Thyroid gland (tissue), 4 donors: ENCODE data around the gene AKT1. TPM values are rescaled to one million over a fixed set of nuclear protein-coding genes. Genes with fewer than 3 reads are reported as not detected.

ENCODE experiments used
- DNase-seq, 2 donors: peaks; one replicate each; pipeline ENCODE4 v3.0.0-alpha.2; 2019
- H3K27ac ChIP-seq, 3 donors: fragments of 200-600 bp; sonication (generic); 1 replicate in 2 of 3; 2 replicates in 1 of 3; pipeline ENCODE4 v1.5.1; 2016 to 2019; ENCODE audit warnings: mild to moderate bottlenecking in 1 of 3, moderate library complexity in 1 of 3
- H3K27me3 ChIP-seq: fragments of 200-600 bp; sonication (generic); one replicate; pipeline ENCODE4 v1.5.1; 2019
- H3K36me3 ChIP-seq, 2 donors: fragments of 200-600 bp; sonication (generic); one replicate each; pipeline ENCODE4 v1.5.1; 2016 to 2019
- H3K4me1 ChIP-seq, 2 donors: fragments of 200-600 bp; sonication (generic); one replicate each; pipeline ENCODE4 v1.5.1; 2017 to 2019
- H3K4me3 ChIP-seq, 3 donors: fragments of 200-600 bp; sonication (generic); replicated peaks in 1 of 3; 1 replicate in 2 of 3; 2 replicates in 1 of 3; pipeline ENCODE4 v1.5.1; 2016; ENCODE audit warnings: mild to moderate bottlenecking in 1 of 3
- H3K9me3 ChIP-seq: fragments of 200-600 bp; sonication (generic); one replicate; pipeline ENCODE4 v1.5.1; 2017
- CTCF ChIP-seq, 6 experiments: fragments of 200-600 bp in 3 of 6; fragments of 450-650 bp in 3 of 6; sonication (generic) in 3 of 6; IDR thresholded peaks; one replicate each; pipeline ENCODE4 v1.5.1; 2016 to 2019; ENCODE audit warnings: antibody characterized with exemption in 6 of 6, mild to moderate bottlenecking in 2 of 6, inconsistent platforms in 1 of 6, moderate library complexity in 1 of 6
- POLR2A ChIP-seq, 2 donors: fragments of 450-650 bp; IDR thresholded peaks; one replicate each; pipeline ENCODE4 v1.6.1; 2017; ENCODE audit warnings: antibody characterized with exemption in 2 of 2, mild to moderate bottlenecking in 2 of 2, moderate library complexity in 1 of 2
- WGBS, 2 donors: methylation state at CpG; one replicate each; pipeline ENCODE4 v1.1.5; 2017; 5-methylcytosine and 5-hydroxymethylcytosine counted together
- intact Hi-C: fragments of 100-400 bp; cut with DNase I; formaldehyde crosslinking; loops from one replicate; pipeline ENCODE4 v1.15.1; 2023
- total RNA-seq, 4 donors: library from RNA; depleted of rRNA; stranded (reverse); fragments of >200 nt; gene quantifications; one replicate each; pipeline ENCODE4 v1.2.3, GENCODE V29; 2016

The AKT1 gene
- total RNA-seq, 4 donors from 2014 or later: 99.8 to 179 (median 152) TPM

- Histone ChIP-seq H3K27me3 (no peaks in the 10 kb centered on the region), H3K27ac (peak overlapping the region in 2 of 3 donors; percentile 31 to 47), H3K4me1 (peaks cover 26 to 37% of the 10 kb centered on the region in 2 donors), H3K4me3 (no peak overlapping the region), H3K36me3 (no peaks in the 10 kb centered on the region), H3K9me3 (no peaks in the 10 kb centered on the region)
- intact Hi-C loops: no loop called here
- 77 to 95% methylated on average over 10 to 18 of the region's 18 CpGs for WGBS, 2 donors
- TF ChIP-seq CTCF (IDR thresholded peaks at IDR 0.05): no peak
- no peak for TF ChIP-seq POLR2A (IDR thresholded peaks at IDR 0.05)
- DNase-seq: no peak
Observed at GRCh38 chr14:104804481-104805325, 9.2 kb upstream of the AKT1 start.

- Histone ChIP-seq H3K9me3 (no peaks in the 10 kb centered on the region), H3K27ac (no peak overlapping the region), H3K4me1 (peaks cover 28 to 39% of the 10 kb centered on the region in 2 donors), H3K4me3 (no peak overlapping the region), H3K27me3 (no peaks in the 10 kb centered on the region), H3K36me3 (no peaks in the 10 kb centered on the region)
- WGBS, 2 donors: 81 to 100% methylated on average over 1 to 9 of the region's 15 CpGs
- no peak for DNase-seq
- TF ChIP-seq CTCF (IDR thresholded peaks at IDR 0.05): no peak
- TF ChIP-seq POLR2A (IDR thresholded peaks at IDR 0.05): no peak
- intact Hi-C loops: no loop called here
Observed at GRCh38 chr14:104803912-104804410, 8.4 kb upstream of the AKT1 start.

GRCh38 chr14:104803280-104803911 is 7.8 kb upstream of the AKT1 start:
- TF ChIP-seq POLR2A (IDR thresholded peaks at IDR 0.05) (no peak), CTCF (IDR thresholded peaks at IDR 0.05) (no peak)
- Histone ChIP-seq H3K36me3 (no peaks in the 10 kb centered on the region), H3K27ac (no peak overlapping the region), H3K9me3 (no peaks in the 10 kb centered on the region), H3K4me1 (peaks cover 28 to 39% of the 10 kb centered on the region in 2 donors), H3K4me3 (no peak overlapping the region), H3K27me3 (no peaks in the 10 kb centered on the region)
- 86 to 87% methylated on average over 9 to 16 of the region's 19 CpGs for WGBS, 2 donors
- no peak for DNase-seq
- intact Hi-C loops: no loop called here

- no peak for DNase-seq
- no peaks in the 10 kb centered on the region for H3K36me3 ChIP-seq
- intact Hi-C loops: no loop called here
- no peaks in the 10 kb centered on the region for H3K27me3 ChIP-seq
- H3K4me3 ChIP-seq: no peak overlapping the region
- peaks cover 32 to 47% of the 10 kb centered on the region in 2 donors for H3K4me1 ChIP-seq
- TF ChIP-seq POLR2A (IDR thresholded peaks at IDR 0.05): no peak
- no peak for TF ChIP-seq CTCF (IDR thresholded peaks at IDR 0.05)
- 87 to 88% methylated on average over 19 to 20 of the region's 20 CpGs for WGBS, 2 donors
- no peaks in the 10 kb centered on the region for H3K9me3 ChIP-seq
- no peak overlapping the region for H3K27ac ChIP-seq
Observed at GRCh38 chr14:104802394-104803184, 7.0 kb upstream of the AKT1 start.
